Measurements from ENCODE around the gene DPAGT1.
"Not testable (repeated sequence)": the region's sequence is repeated elsewhere in the genome, so short reads cannot be mapped to it uniquely, and the experiment has no call there.

The DPAGT1 gene

DNA sequence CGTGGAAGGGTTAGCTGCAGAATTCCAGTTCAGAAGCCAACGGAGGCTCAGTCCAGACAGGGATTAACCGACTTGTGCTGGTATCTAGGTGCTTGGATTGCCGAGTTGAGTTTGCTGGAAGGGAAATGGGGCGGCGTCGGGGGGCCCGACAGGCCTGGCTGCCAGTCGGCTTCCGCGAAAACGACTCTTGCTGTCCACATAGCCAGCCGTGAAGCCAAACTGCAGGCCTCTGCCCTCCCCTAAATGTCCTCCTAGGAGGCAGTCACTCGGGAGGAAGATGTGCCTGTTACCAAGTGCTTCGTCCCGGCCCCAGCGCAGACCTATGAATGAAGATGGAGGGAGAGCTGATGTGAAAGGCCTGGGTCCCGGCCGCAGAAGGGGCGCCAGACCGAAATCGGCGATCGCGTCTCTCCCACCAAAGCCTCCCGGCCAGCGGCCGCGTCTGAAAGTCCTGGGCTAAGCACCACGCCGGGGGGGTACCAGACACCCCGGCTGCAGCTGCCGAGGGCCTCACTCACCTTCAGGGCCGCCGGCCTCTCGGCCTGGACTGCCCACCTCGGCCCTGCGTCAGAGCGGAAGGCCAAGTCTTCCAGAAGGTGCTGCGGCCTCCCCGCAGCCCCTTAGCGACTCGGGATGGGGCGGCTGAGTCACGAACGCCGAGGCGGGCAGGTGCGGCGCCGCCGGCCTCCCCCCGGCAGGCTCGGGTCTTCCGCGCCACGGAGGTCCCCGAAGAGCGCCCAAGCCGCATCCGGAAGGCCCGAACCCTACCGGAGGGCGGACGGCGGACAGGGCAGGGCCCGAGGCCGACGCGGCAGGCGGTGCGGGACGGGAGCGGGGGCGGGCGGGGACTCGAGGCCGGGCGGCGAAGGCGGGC, 7.5 kb downstream of the DPAGT1 start:
- DNase-seq = peak; percentile 53 to 57

DNA sequence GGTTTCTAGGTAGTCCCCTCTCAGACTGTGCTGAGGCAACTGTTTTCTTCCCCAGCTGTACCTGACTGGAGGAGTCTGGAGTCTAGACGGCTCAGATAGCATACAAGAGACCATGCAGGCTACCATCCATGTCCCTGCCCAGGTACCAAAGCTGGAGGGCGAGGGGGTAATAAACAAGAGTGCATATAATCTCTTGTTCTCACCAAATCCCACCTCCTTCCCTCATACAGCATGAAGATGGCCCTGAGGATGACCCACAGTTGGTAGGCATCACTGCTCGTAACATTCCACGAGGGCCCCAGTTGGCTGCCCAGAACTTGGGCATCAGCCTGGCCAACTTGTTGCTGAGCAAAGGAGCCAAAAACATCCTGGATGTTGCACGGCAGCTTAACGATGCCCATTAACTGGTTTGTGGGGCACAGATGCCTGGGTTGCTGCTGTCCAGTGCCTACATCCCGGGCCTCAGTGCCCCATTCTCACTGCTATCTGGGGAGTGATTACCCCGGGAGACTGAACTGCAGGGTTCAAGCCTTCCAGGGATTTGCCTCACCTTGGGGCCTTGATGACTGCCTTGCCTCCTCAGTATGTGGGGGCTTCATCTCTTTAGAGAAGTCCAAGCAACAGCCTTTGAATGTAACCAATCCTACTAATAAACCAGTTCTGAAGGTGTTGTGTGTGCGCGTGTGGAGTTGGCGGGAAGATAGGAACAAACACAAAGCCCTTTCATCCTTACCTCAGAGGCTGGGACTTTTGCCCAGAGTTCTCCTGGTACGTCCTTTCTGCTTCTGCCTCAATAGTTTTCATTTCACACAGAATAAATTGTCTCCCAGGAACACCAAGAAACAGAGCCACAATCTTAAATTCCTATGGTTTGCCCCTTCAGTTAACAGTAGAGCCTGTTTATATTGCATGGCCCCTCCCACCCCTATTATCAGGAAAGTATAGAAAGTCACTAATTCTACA, 8.5 kb downstream of the DPAGT1 start:
- DNase-seq = peak in 1 of 2 donors; percentile 24

DNA sequence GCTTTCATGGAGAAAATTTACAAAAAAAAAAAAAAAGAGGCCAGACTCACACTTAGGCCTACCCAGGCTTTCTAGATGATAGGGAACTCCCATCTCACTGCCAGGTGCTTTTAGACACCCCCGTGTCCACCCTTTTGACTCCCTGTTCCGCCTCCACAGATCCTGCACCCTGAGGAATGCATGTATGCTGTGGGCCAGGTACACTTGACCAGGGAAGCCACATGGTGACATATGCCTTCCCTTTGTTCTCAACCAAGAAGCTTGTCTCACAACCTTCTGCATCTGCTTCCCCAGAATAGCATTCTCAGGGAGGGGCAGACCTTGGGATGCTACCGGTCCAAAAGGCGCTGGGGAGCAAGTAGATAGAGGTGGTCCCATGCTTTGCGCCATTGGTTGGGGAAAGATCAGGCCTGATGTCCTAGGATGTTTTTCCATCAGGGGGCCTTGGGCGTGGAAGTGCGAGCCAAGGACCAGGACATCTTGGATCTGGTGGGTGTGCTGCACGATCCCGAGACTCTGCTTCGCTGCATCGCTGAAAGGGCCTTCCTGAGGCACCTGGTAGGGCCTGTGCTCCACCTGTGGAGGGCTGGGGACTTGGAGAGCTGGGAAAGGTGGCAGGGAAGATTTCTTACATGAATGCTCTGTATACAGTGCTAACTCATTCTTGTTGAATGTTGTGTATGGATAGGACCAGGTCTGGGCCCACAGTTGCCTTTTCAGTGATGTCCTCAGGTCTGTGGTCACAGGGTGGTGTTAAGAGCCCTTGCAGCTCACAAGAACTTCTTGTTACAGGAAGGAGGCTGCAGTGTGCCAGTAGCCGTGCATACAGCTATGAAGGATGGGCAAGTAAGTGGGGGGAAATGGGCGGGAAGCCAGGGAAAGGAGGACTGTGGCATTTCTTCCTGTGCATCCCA, 9.4 kb downstream of the DPAGT1 start:
- DNase-seq = peak in 1 of 2 donors; percentile 21

DNA sequence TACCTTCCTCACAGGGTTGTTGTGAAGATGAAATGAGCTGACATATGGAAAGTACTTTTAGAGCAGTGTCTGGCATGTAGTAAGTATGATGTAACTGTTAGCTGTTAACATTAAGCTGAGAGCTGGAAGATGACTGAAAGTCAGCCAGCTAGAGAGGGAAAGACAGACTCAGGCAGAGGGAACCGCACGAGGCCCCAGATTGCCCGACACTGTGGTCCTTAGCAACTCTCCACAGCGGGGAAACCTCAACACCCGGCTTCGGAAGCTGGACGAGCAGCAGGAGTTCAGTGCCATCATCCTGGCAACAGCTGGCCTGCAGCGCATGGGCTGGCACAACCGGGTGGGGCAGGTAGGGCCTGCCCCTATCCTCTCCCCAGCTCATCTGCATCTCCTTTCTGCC, 10.5 kb downstream of the DPAGT1 start:
- DNase-seq = no peak

DNA sequence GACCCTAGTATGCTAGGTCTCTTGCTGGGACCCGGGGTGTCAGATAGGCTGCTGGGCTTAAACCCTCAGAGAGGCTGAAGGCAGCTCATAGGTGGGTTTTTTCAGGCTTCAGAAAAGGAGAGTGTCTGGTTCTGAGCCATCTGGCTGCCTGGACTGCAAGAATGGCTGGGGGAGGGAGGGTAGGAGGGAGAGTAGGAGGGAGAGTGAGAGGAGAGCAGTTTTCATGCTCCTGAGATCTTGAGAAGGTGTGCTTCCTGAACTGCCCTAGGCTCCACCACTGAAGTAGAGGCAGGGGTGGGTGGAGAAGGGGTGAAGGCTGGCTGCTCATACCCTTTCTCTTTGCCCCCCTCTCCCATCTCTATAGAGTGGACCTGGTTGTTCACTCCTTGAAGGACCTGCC, 12.3 kb downstream of the DPAGT1 start:
- DNase-seq = no peak

DNA sequence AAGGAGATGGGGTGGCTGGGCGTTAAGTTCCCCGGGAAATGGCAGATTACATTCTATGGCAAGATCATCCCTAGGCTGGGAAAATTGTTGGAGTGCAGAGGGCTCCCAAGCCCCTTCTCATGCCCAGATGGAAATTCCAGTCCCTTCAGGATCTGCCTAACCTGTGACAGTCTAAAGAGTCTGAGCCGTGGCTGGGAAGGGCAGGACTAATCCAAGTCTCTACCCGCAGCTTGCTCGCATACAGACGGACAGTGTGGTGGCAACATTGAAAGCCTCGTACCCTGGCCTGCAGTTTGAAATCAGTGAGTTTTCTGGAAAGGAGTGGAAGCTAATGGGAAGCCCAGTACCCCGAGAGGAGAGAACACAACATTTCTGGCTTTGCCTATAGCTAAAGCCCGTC, 13.2 kb downstream of the DPAGT1 start:
- no peak for DNase-seq

DNA sequence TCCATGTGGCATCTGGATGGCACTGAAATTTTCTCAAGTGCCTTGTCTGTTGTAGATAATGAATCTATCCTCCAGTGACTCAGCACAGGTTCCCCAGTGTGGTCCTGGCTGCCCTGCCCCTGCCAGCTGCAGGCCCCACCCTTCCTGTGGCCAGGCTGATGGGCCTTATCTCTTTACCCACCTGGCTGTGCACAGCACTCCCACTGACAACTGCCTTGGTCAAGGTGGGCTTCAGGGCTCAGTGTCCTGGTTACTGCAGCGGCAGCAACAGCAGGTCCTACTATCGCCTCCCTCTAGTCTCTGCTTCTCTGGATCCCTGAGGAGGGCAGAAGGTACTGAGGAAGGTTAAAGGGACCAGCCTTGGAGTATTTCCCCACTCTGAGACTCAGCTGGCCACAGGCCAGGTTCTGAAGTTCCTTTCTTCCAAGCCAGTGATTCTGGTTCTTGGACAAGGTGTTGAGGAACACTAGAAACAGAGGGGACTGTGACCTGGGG, 13.9 kb downstream of the DPAGT1 start:
- no peak for DNase-seq

DNA sequence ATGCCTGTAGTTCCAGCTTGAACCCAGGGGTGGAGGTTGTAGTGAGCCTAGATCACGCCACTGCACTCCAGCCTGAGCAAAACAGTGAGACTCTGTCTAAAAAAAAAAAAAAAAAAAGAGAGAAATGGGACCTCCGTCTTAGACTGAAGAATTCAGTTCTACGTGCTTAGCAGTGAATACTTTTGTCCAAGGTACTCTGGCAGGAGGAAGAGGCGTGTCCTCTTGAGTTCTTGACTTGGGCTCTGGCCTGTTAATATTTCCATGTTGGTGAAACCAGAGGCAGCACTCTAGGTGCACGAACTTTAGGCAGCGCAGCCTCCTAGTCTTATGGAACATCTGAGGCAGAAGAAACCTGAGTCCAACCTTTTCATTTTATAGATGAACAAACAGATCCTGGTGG, 14.5 kb downstream of the DPAGT1 start:
- DNase-seq = no peak

DNA sequence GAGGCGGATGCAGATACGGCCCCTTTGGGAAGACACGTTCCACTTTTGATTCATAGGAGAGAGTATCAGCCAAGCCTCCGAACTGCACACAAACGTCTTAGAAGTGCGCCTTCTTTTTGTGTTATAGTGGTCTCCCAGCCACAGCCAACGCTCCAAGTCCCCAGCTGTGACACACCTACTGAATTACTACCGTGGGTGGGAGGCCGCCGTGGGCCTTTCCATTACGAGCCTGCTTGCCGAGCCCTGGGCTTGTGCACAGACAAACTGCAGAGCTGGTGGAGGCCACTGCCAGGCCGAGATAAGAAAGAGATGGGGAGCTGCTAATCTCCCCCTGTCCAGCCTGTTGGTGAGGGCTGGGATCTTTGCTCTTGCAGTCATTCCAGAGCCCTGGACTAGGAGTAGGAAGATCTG, 16.2 kb downstream of the DPAGT1 start:
- DNase-seq = peak; percentile 46 to 50

DNA sequence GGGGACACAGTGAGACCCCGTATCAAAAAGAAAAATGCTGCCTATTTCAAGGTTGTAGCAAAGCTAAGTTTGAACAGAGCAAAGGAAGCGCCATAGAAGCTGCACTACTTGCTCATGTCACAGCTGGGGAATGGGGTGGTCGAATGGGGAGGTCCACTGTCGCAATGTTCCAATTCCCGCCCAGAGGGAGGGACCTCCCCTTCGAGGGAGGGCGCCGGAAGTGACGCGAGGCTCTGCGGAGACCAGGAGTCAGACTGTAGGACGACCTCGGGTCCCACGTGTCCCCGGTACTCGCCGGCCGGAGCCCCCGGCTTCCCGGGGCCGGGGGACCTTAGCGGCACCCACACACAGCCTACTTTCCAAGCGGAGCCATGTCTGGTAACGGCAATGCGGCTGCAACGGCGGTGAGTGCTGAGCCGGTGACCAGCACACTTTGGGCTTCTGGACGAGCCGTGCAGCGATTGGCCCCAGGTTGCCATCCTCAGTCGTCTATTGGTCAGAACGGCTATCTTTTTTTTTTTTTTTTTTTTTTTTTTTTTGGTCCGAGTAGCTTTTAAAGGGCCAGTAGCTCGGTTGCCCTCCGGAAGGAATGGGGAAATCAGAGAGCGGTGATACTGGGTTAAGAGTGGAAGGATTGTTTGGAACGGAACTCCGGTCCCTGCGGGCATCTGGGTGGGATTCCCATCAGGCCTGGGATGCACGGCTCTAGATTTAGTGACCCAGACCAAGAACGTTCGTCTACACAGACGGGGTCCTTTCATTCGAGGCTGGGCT, 16.8 kb downstream of the DPAGT1 start, which contains the start of gene HMBS:
Gene HMBS, plus strand, starts transcription at position 219 of the 774 bp plus-strand sequence. Its CDS starts 153 bp downstream, at position 372.
- peak; percentile 88 to 93 for DNase-seq

DNA sequence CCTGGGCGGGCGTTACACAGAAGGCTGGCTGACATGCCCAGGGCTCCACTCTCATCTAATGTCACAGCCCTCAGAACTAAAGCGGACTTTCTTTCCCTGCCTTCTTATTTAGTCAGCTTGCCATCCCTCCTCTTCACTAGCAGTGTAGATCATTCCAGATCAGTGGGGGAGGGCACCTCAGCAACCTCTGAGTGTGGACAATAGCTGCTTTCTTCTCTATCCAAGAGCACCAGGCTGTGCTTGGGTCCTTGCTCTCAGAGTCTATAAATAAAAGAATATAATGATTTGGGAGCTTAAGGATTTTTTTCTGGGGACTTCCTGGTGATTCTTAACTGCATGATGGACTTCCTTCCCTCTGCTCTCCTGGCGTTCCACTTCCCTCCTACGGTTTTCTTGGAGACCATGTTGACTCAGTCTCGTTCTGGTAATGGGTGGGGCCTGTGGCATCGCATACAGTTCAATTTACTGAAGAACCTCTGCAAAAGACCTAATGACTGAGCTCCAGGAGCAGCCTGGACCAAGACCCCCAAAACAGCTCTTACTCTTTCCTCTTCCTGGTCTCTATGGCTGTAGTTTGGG, 19.9 kb downstream of the DPAGT1 start:
- DNase-seq = no peak

DNA sequence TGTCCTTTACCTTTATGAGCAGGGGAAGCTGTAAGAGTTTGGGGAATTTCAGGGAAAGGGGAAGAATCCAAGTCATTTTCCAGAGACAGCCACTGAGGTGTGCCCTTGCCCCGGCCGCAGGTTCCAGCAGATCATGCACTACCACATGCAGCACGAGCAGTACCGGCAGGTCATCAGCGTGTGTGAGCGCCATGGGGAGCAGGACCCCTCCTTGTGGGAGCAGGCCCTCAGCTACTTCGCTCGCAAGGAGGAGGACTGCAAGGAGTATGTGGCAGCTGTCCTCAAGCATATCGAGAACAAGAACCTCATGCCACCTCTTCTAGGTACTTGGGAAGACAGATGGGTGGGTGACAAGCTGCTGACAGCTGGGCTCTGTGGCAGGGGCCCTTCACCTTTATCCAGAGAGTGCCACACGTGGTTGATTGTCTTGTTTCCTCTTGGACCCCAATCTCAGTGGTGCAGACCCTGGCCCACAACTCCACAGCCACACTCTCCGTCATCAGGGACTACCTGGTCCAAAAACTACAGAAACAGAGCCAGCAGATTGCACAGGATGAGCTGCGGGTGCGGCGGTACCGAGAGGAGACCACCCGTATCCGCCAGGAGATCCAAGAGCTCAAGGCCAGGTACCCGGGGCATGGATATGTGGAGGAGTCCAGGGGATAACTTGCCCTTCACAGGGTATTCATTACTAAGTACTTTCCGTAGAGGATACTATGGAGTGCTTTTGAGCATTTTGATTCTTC, 22.8 kb downstream of the DPAGT1 start:
- no peak for DNase-seq

DNA sequence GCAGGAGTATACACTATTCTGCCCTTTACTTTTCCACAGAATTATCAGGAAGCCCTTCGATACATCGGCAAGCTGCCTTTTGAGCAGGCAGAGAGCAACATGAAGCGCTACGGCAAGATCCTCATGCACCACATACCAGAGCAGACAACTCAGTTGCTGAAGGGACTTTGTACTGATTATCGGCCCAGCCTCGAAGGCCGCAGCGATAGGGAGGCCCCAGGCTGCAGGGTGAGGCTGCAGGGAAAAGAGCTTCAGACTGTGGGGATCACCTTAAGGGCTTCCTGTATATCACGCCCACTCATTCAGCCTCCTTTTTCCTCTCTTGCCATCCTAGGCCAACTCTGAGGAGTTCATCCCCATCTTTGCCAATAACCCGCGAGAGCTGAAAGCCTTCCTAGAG, 23.8 kb downstream of the DPAGT1 start:
- no peak for DNase-seq

DNA sequence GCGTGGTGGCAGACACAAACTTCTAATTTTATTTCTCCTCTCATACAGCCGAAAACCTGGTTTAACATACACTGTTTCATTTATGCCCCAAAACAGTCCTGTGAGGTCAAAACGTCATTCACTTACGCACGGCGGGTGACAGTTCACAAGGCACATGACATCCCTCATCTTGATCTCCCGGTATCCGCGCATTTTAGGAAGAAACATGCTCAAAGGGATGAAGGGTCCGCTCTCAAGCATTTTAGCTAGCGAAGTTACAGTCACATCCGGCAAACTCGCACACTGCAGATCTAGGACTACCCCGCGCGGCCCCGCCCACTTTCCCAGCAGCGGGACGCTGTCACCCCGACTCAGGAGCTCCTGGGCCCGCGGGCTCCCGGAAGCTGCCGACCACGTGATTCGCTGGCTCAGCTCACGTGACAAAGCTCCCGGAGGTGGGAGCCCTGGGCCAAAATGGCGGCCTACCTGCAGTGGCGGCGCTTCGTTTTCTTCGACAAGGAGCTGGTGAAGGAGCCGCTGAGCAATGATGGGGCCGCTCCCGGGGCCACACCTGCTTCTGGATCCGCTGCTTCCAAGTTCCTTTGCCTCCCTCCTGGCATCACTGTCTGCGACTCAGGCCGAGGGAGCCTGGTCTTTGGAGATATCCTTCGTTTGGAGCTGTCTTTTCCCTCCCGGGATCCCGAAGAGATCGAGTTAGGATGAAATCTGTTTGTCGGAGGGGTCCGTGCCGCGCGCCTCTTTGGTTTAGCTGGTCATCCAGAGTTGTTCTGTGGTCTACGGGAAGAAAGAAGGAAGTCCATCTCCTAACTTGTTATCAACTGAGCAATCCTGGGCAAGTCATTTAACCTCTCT, 34.1 kb downstream of the DPAGT1 start, which contains the start of gene VPS11:
Gene VPS11, plus strand, starts transcription at position 448 of the 852 bp plus-strand sequence. Its CDS starts 6 bp downstream, at position 454.
- peak; percentile 98 to 99 for DNase-seq

DNA sequence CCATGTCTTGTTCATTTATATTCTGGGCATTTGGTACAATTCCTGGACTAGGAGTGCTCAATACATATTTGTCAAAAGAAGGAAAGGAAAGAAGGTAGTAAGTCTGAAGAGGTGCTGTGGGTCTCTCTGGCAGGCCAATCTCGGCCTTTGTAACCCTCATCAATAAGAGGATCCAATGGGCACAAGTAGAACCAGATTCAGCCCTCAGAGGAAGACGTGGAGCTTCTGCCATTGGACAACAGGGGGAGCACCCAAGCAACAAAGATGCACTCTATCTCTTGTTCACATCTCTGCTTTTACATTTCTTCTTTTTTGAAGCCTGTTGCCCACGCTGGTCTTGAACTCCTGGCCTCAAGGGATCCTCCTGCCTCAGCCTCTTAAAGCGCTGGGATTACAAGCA, 36.3 kb downstream of the DPAGT1 start:
- DNase-seq = peak; percentile 34 to 49

DNA sequence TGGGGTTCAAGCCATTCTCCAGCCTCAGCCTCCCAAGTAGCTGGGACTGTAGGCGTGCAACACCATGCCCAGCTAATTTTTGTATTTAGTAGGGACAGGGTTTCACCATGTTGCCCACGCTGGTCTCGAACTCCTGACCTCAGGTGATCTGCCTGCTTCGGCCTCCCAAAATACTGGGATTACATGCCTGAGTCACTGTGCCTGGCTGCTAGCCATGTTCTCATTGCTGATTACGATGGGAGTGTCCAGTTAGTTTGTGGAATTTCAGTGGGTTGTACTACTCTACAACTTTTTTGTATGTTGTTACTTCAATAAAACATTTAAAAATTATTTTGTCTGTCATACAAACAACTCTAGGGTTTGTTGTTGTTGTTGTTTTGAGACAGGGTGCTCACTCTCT, 38.9 kb downstream of the DPAGT1 start:
- no peak for DNase-seq

DNA sequence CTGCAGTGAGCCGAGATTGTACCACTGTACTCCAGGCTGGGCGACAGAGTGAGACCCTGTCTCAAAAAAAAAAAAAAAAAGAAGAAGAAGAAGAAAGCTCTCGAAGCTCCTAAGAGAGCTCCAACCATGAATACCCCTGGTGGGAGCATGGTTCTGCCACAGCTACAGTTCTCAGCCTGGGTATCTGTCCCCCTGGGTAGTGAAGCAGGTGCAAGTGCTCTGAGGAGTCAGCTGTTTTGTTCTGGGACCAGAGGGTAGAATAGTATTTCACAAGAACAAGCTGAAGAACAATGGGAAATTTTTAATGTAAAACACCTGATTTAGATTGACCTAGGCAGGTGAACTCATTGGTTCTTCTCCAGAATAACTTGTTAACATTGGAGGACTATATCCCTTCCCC, 40.4 kb downstream of the DPAGT1 start:
- no peak for DNase-seq

DNA sequence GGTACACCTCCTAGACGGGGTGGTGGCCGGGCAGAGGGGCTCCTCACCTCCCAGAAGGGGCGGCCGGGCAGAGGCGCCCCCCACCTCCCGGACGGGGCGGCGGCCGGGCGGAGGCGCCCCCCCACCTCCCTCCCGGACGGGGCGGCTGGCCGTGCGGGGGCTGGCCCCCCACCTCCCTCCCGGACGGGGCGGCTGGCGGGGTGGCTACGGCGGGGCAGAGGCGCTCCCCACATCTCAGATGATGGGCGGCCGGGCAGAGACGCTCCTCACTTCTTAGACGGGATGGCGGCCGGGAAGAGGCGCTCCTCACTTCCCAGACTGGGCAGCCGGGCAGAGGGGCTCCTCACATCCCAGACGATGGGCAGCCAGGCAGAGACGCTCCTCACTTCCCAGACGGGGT, 42.5 kb downstream of the DPAGT1 start:
- not testable (repeated sequence) for DNase-seq
